ENCODE data around the gene PLA2G4A.

PLA2G4A gene

DNA sequence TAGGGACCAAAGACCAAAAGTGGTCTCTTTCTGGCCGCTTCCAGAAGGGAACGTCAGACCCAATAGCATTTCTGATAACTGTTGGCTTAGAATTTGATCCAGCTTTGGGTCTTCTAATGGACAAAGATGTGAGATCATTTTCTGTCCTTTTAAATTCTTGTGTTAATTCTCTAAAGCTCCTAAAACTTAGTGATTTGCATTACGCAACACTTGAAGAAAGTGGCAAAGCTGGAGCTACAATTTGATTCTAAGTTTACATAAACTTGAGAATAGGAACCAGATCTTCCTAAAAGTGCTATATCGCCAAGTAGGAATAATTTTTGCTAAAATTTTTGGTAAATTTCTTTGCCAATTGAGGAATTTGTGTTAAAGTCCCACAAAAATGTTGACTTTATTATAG, 21.6 kb upstream of the PLA2G4A start:
- TF ChIP-seq ZNF274 (IDR thresholded peaks at IDR 0.05; ENCODE audit: low read depth, low read length) = no peak
- H3K4me3 ChIP-seq (ENCODE audit: low read length) = no peak overlapping the region

DNA sequence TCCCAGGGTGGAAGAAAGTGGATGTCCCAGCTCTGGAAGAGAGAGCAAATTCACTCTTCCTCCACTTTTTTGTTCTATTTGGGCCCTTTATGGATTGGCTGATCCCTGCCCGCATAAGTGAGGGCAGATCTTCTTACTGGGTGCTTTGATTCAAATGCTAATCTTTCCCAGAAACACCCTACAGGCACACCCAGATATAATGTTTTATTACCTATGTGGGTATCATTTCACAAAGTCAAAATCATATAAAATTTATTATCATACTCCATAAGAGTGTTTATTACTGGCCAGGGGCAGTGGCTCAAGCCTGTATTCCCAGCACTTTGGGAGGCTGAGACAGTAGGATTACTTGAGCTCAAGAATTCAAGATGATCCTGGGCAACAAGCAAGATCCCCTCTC, 16.9 kb upstream of the PLA2G4A start:
- no peak overlapping the region for H3K4me3 ChIP-seq (ENCODE audit: low read length)
- no peak for TF ChIP-seq ZNF274 (IDR thresholded peaks at IDR 0.05; ENCODE audit: low read depth, low read length)

DNA sequence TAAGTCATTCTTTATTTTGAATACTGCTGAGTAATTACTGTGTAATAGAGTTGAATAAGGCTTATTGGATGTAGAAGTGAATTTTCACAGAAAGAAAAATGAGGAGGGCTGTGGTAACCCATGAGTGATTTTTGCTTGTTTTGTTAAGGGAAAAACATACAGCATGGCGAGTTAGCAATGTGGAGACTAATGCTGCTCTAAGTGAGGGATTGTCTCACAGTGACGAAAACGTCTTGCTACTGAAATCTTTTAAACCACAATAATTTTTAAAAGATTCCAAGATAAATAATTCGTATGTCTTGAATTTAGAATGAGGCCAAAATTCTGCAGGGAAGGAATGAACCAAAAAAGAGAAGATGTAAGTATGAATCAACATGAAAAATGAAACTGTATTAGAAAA, 16.2 kb upstream of the PLA2G4A start:
- H3K4me3 ChIP-seq (ENCODE audit: low read length) = no peak overlapping the region
- no peak for TF ChIP-seq ZNF274 (IDR thresholded peaks at IDR 0.05; ENCODE audit: low read depth, low read length)

DNA sequence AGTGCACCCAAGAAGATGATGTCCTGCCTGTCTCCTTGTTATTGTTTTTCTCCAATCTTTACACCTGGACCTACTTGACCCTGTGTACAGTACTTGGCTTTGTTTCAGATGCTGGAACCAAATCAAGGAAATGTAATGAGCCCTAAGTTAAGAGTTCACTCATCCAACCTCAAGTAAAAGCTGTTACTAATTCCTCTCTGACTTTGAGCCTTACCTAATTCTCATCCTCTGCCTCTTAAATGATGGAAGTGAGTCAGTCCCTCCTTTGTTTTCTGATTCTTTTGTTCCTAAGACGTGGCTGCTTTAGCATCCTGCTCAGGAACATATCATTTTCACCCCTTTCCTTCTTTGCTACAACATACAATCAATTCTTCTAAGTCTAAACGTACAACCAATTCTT, 15.3 kb upstream of the PLA2G4A start:
- no peak for TF ChIP-seq ZNF274 (IDR thresholded peaks at IDR 0.05; ENCODE audit: low read depth, low read length)
- no peak overlapping the region for H3K4me3 ChIP-seq (ENCODE audit: low read length)

DNA sequence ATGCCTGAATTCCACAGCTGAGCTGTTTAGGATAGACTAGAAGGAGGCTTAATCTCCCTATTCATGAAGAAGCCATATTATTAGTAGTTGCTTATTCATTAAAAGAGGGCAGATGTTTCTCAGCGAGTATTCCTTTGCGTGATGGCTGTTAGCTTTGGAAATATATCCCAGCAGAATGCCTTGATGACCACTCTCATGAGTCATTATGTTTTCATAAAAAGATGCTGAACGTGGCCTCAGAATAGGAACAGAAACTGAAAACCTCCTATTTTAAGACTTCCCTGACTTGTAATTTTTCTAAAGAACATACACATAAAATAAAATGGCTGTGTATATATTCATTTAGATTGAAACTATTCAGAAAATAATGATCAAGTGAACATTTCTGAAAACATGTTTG, 9.6 kb upstream of the PLA2G4A start:
- TF ChIP-seq ZNF274 (IDR thresholded peaks at IDR 0.05; ENCODE audit: low read depth, low read length) = no peak
- no peak overlapping the region for H3K4me3 ChIP-seq (ENCODE audit: low read length)

DNA sequence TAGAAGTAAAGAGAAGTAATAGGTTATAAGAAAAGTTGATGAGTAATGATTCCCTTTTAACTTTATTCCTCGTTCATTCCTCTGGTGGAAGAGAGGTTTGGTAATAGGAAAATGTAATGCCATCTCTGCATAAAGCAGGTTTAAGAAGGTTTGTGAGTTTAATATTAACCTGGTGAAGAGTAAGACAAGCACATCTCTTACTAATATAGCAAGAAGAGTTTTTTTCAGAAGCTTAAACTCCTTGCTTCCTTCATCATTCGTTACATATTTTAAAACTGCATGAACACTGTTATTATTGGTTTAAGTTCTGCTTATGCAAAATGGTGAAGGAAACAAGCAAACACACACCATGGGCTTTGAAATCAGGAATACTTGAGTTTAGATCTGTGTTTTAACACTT, 9.2 kb upstream of the PLA2G4A start:
- no peak overlapping the region for H3K4me3 ChIP-seq (ENCODE audit: low read length)
- no peak for TF ChIP-seq ZNF274 (IDR thresholded peaks at IDR 0.05; ENCODE audit: low read depth, low read length)

DNA sequence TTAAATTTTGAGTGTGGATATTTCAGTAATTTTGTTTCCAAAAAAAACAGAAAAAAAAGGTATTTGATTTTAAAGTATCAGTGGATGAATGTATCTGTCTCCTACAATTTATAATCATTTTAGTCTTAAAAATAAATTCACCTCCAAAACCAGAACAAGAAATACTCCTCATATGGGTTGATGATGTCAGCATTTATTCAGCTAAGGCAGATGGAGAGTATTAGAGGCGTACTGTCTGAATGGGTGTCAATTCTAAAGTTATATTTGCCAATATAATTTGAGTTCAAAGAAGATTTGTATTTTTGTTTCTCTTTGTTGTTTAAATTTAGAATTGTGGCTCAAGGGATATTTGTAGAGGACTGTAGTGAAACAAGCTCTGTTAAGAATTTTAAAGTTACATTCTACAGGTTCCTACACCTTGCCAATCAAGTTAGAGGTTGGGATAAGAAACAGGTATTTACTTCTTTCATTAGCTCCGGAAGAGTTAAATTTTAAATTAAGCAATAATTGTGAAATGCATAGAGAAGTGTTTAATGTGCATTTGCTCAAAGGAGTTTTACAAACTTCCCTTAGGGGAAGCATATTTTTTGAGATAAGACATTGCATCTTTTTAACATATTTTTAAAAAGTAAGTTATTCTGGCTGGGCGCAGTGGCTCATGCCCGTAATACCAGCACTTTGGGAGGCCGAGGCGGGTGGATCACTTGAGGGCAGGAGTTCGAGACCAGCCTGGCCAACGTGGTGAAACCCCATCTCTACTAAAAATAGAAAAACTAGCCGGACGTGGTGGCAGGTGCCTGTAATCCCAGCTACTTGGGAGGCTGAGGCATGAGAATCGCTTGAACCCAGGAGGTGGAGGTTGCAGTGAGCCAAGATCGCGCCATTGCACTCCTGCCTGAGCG, 1.2 kb downstream of the PLA2G4A start:
- peak overlapping the region; percentile 100 for H3K4me3 ChIP-seq (ENCODE audit: low read length)
- no peak for TF ChIP-seq ZNF274 (IDR thresholded peaks at IDR 0.05; ENCODE audit: low read depth, low read length)

DNA sequence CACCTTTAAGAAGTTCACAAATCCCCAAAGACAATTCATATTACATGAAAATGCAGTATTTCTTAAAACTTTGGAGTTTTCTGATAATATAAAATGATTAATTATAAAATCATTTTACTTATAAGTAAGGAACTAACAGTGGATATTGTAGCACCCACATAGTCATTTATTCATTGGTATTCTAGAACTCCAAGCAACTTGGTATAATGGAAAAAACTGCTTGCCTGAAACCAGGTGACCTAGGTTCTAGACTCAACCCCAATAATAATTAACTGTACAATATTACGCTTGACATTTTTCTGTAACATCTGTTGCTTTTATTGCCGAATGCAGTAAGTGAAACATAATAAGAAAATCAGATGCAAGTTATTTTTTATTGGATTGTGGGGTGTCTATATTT, 2.4 kb downstream of the PLA2G4A start:
- no peak for TF ChIP-seq ZNF274 (IDR thresholded peaks at IDR 0.05; ENCODE audit: low read depth, low read length)
- no peak overlapping the region for H3K4me3 ChIP-seq (ENCODE audit: low read length)

DNA sequence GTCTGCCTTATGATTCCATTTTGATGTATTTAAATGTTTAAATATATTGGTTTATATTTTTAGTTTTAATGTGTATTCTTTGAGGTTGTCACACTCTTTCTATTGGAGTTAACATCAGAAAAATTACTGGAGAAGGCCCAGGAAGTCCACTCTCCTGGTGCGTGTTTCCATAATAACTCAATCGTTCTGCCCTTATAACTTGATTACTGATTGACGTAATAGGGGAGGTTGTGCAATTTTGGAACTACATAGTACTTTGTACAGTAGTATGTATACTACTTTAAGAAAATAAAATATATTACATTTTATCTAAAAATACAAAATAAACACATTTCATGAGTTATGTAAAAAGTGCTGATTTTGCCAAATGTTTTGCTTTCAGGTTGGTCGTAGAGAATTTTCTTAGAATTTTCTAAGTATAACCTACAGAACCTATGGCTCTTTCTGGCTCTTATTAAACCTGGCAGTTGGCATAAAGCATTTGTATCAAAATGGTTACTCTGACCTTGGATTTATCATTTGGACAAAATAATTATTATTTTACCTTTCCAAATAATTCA, 5.7 kb downstream of the PLA2G4A start:
- no peak for TF ChIP-seq ZNF274 (IDR thresholded peaks at IDR 0.05; ENCODE audit: low read depth, low read length)
- H3K4me3 ChIP-seq (ENCODE audit: low read length) = no peak overlapping the region

DNA sequence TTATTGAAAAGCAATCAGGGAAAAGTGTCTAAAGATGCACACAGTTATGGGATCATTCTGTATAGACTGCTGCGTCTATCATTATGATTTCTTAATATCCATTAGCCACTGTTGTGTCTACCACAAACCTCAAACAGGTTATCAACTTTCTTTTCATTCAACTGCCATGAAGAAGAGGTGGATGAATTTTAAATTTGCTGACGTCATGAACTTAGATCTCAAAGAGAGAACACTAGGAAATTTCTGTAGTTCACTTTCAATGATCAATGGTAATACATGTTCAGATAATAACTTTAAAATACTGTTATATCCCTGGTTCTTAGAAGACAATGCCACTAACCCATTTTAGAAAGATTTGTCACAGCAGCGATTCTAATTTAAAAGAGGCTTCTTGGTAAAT, 6.7 kb downstream of the PLA2G4A start:
- no peak for TF ChIP-seq ZNF274 (IDR thresholded peaks at IDR 0.05; ENCODE audit: low read depth, low read length)
- no peak overlapping the region for H3K4me3 ChIP-seq (ENCODE audit: low read length)

DNA sequence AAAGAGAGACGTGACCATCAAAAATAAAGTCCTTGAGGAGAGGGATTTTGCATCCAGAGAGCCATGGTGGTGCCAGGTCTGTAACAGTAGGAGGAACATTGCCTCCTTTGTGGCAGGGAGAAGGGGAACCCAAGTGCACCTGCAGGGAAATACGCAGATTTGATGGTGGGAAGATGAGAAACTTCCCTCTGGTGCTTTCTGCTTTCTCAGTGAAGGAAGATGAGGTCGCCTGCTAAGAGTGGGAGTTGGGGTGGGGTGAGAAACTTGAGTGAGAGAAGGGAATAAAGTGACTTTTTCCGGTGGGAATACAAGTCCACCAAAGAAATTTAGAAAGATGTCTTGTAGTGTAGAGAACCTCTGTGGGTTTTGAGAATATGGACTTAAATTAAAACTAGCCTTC, 9.1 kb downstream of the PLA2G4A start:
- H3K4me3 ChIP-seq (ENCODE audit: low read length) = no peak overlapping the region
- no peak for TF ChIP-seq ZNF274 (IDR thresholded peaks at IDR 0.05; ENCODE audit: low read depth, low read length)

DNA sequence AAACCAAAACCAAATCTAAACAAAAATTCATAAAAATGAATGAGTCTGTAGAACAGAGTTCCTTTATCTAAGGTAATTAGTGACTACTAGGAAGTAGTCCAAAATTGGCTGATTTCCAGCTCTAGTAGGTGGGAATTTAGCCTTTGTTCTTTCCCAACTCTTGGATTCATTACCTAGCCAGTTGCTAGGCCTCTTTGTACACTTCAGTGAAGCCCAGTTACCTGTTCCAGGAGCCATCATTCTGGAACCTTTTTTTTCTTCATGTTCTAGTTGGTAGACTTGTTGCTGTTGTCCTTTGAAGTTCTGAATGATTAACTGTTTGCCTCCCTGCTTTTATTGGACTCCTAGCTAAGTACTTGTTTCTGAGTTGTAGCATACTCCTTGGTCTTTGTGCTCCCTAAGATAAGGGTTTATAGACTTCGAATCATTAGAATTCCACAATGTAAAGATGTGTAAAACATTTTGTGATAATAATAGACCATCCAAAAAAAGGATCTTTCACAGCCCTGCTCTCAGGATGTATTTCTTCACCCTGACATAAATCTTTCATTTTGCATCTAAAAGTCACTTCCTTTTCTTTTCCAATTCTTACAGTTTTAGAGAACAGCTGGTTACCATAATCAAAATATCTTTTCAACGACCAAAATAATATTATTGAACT, 9.8 kb downstream of the PLA2G4A start:
- TF ChIP-seq ZNF274 (IDR thresholded peaks at IDR 0.05; ENCODE audit: low read depth, low read length) = no peak
- H3K4me3 ChIP-seq (ENCODE audit: low read length) = no peak overlapping the region

DNA sequence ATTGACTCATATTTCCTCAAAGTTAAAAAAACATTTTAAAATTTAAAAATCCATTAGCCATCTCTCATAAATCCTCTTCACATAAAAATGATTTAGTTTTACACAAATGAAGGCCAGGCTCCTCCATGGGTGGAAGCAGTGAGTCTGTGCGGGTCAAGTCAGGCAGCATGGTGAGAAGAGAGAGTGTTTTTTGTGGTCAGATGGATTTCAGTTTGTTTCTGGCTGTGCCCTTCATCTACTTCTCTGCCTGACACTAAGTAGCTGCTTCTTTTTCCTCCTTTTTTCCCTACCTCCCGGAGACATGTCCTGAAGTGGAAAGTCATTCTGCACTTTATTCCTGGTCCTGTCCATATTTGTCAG, 10.3 kb downstream of the PLA2G4A start:
- TF ChIP-seq ZNF274 (IDR thresholded peaks at IDR 0.05; ENCODE audit: low read depth, low read length) = no peak

DNA sequence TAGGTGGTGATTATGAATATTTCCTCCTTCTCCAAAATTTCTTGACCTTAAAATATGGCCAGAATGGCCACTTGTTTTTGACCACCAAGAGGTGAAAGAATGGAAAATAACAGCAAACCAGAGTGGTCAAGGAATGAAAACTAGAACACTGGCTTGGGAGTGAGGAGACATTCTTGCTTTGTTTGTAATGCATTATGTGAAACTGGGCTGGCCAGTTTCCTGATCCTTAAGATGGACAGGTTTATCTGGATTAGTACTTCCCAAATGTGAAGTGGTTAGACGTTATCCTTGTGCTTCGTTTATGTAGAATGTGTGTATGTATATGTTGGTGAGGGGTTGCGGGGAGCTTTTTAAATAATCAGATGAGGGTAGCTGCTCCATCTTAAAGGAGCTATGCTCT, 12.8 kb downstream of the PLA2G4A start:
- no peak for TF ChIP-seq ZNF274 (IDR thresholded peaks at IDR 0.05; ENCODE audit: low read depth, low read length)
- H3K4me3 ChIP-seq (ENCODE audit: low read length) = no peak overlapping the region

More for the DNA sequence above, 10.3 kb downstream of the PLA2G4A start:
- H3K4me3 ChIP-seq (ENCODE audit: low read length) = no peak overlapping the region

DNA sequence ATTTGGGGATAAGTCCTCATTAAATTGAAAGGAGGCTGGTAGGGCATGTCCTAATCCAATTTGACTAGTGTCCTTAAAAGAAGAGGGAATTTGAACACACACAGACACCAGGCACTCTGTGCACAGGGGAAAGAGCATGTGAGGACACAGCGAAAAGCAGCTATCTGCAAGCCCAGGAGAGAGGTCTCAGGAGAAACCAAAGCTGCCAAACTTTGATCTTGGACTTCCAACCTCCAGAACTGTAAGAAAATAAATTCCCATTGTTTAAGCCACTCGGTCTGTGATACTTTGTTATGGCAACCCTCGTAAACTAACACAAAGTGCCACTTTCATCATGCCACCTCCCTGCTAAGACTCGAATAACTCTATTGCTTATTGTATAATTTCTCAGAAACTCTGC, 13.8 kb downstream of the PLA2G4A start:
- TF ChIP-seq ZNF274 (IDR thresholded peaks at IDR 0.05; ENCODE audit: low read depth, low read length) = no peak
- no peak overlapping the region for H3K4me3 ChIP-seq (ENCODE audit: low read length)
